ENCODE results near the gene OLFM1. TPM values are rescaled to one million over a fixed set of nuclear protein-coding genes. Genes with fewer than 3 reads are reported as not detected.

Gene OLFM1
- total RNA-seq, 2 donors from 2014 or later: 6.3 to 7.8 TPM

- no peaks in the 10 kb centered on the region for H3K9me3 ChIP-seq
- no peak overlapping the region for H3K27ac ChIP-seq
- H3K36me3 ChIP-seq (replicated peaks in 1 of 2; ENCODE audit: insufficient read depth in 1 of 2, low read depth in 2 of 2): no peaks in the 10 kb centered on the region
- H3K4me1 ChIP-seq: peaks cover 12% of the 10 kb centered on the region
- 33% methylated on average over 9 of the region's 9 CpGs for WGBS, 2 donors
- no peak for TF ChIP-seq POLR2A (IDR thresholded peaks at IDR 0.05)
- TF ChIP-seq, protein P1, sequence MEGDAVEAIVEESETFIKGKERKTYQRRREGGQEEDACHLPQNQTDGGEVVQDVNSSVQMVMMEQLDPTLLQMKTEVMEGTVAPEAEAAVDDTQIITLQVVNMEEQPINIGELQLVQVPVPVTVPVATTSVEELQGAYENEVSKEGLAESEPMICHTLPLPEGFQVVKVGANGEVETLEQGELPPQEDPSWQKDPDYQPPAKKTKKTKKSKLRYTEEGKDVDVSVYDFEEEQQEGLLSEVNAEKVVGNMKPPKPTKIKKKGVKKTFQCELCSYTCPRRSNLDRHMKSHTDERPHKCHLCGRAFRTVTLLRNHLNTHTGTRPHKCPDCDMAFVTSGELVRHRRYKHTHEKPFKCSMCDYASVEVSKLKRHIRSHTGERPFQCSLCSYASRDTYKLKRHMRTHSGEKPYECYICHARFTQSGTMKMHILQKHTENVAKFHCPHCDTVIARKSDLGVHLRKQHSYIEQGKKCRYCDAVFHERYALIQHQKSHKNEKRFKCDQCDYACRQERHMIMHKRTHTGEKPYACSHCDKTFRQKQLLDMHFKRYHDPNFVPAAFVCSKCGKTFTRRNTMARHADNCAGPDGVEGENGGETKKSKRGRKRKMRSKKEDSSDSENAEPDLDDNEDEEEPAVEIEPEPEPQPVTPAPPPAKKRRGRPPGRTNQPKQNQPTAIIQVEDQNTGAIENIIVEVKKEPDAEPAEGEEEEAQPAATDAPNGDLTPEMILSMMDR (IDR thresholded peaks at IDR 0.05): no peak
- H3K4me3 ChIP-seq: no peak overlapping the region
- H3K27me3 ChIP-seq: no peaks in the 10 kb centered on the region
- no peak for DNase-seq
- ATAC-seq: no peak
- intact Hi-C loops (cut with DNase I): no loop called here
Observed at GRCh38 chr9:135095470-135096407, 8.3 kb downstream of the OLFM1 start.

- Histone ChIP-seq H3K36me3 (replicated peaks in 1 of 2; ENCODE audit: insufficient read depth in 1 of 2, low read depth in 2 of 2) (no peaks in the 10 kb centered on the region), H3K27ac (no peak overlapping the region), H3K4me1 (peaks cover 16% of the 10 kb centered on the region), H3K27me3 (no peaks in the 10 kb centered on the region), H3K4me3 (no peak overlapping the region), H3K9me3 (no peaks in the 10 kb centered on the region)
- DNase-seq (no peak), ATAC-seq (no peak)
- intact Hi-C loops (cut with DNase I): no loop called here
- no peak for TF ChIP-seq POLR2A (IDR thresholded peaks at IDR 0.05)
- TF ChIP-seq, protein P1 (IDR thresholded peaks at IDR 0.05): no peak
- 82 to 90% methylated on average over 9 of the region's 9 CpGs for whole genome bisulfite sequencing, 2 donors
Observed at GRCh38 chr9:135096408-135096895, 9.0 kb downstream of the OLFM1 start.

DNA sequence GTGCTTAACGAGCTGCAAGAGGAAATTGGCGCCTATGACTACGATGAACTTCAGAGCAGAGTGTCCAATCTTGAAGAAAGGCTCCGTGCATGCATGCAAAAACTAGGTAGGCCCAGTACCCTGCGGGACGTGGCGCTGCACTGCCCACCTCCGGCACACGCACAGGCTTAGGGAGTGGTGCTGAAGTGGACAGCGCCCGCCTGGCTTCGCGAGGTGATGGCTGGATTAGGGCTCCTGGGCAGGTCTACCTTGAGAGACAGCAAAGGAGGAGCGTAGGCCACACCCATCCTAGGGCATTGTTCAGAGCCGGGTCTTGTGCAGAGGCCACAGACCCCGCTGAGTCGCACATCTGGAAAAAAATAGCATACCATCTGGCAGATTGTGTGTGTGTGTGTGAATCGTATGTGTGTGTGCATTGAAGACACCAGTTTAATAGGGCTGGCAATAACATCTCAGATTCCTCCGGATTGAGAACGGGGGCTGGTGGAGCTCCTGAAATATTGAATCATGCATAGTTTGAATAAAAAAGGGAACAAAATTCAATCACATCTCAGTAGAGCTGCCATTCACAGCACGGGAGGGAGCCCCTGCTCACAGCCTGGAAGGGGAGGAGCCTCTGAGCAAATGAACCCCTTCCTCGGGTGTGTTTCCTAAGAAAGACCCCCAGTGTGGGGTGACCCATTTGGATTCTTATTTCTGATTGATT lies 11.1 kb downstream of the OLFM1 start:
- peak in 2 of 4 donors; percentile 27 to 45 for DNase-seq
- TF ChIP-seq POLR2A (IDR thresholded peaks at IDR 0.05): no peak
- TF ChIP-seq, protein P1 (IDR thresholded peaks at IDR 0.05): no peak
- H3K27ac ChIP-seq: no peak overlapping the region
- intact Hi-C loops (cut with DNase I): no loop called here
- no peaks in the 10 kb centered on the region for H3K9me3 ChIP-seq
- H3K4me3 ChIP-seq: no peak overlapping the region
- whole genome bisulfite sequencing, 2 donors: 59 to 81% methylated on average over 17 to 22 of the region's 22 CpGs
- H3K27me3 ChIP-seq: no peaks in the 10 kb centered on the region
- no peak for ATAC-seq
- no peaks in the 10 kb centered on the region for H3K36me3 ChIP-seq (replicated peaks in 1 of 2; ENCODE audit: insufficient read depth in 1 of 2, low read depth in 2 of 2)
- H3K4me1 ChIP-seq: peaks cover 16% of the 10 kb centered on the region

GRCh38 chr9:135099574-135099973 lies 12.1 kb downstream of the OLFM1 start:
- ATAC-seq: no peak
- TF ChIP-seq POLR2A (IDR thresholded peaks at IDR 0.05): no peak
- TF ChIP-seq, protein P1 (IDR thresholded peaks at IDR 0.05): no peak
- Histone ChIP-seq H3K27ac (no peak overlapping the region), H3K4me3 (no peak overlapping the region), H3K4me1 (peaks cover 16% of the 10 kb centered on the region), H3K9me3 (no peaks in the 10 kb centered on the region), H3K36me3 (replicated peaks in 1 of 2; ENCODE audit: insufficient read depth in 1 of 2, low read depth in 2 of 2) (no peaks in the 10 kb centered on the region), H3K27me3 (no peaks in the 10 kb centered on the region)
- intact Hi-C loops (cut with DNase I): no loop called here
- 90 to 91% methylated on average over 4 to 5 of the region's 5 CpGs for WGBS, 2 donors
- DNase-seq: no peak

Measured in body of pancreas (tissue), 4 donors.